ENCODE results near the gene MANEA.

The MANEA gene

DNA sequence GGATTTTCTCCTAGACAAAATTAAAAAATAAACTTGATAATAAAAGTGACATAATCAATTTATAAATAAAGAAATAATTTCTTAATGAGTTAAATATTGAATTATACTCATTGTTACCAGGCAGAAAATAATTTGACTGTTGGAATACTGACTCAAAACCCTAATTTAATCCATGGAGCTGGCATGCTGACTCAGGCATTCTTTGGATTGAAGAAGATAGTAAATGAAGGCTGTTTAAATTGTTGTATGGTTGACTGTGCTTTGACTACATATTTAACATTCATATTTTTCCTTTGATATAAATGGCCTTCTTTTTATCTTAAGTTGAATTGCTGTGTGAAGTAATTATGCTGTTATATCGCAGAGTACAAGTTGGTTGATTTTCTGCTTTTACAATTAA is 11.7 kb downstream of the MANEA start:
- DNase-seq = no peak

DNA sequence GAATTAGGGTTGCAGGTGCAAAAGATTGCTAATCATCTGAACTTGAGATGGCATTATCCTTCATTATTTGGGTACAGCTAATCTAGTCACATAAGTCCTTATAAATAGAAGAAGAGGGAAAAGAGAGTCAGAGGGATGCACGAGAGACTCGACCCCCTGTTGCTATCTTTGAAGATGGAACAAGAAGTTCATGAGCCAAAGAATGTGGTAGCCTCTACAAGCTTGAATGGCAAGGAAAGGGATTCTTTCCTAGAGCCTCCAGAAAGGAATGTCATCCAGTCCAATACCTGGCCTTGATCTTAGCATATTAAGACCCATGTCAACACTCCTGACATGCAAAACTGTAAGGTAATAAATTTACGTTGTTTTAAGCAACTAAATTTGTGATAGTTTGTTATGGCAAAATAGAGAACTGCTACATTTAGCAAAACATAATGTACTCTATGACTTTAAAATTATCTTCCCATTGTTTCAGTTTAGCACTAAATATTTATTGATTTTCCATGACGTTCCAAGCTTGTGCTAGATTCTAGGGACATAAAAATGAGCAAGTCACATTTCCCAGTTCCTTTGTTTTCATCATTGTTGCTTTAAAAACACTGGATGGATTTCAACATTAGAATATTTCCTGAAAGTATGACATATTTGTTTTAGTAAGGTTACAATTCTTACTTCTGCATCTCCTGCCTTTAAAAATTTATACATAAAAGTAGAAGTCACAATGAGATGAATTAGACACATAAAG is 12.7 kb downstream of the MANEA start:
- DNase-seq = no peak

DNA sequence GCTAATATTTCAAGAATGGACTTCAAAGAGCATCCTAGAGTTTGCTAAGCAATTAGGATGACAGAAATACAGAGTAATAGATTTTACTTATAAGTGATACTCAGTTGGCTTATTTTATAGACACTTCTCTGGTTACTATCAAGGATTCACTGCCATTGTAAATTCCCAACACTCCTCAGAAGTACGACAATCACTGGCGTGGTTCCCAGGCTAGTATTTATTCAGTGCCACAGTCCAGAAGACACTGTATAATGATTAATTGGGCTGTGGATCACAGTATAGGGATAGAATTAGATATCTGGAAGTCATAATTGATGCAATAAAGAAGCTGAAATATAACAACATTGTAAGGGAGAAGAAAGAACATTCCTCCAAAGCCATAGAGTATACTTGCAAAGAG is 15.7 kb downstream of the MANEA start:
- DNase-seq = no peak

DNA sequence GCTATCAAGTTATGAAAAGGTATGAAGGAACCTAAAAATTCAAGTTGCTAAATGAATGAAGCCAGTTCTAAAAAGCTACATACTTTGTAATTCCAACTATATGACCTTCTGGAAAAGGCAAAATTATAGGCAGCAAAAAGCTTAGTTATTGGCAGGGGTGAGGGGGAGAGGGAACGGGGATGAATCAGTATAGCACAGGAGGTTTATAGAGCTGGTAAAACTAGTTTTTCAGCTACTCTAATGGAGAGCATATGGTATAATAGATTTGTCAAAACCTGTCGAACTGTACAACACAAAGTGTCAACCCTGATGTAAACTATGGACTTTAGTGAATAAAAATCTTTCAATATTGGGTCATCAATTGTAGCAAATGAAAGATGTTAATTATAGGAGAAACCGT is 18.7 kb downstream of the MANEA start:
- DNase-seq = no peak

DNA sequence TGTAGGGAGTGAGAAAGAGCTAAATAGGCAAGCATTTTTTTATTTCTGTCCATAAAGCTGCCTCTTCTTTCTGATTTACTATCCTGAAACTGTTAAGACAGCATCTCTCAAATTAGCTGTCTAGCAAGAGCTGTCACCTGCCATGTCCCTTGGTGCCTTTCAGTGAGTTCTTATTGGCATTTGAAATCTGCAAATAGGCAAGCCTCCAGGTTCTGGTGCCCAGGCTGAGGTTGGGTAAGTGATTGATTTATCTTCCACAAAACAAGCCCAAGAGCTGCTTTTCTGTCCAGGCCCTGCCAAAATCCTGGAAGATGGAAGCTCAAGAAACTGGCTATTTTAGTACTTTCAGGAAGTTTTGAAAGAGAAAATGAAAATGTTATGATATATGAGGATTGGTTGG is 22.4 kb downstream of the MANEA start:
- DNase-seq = no peak

DNA sequence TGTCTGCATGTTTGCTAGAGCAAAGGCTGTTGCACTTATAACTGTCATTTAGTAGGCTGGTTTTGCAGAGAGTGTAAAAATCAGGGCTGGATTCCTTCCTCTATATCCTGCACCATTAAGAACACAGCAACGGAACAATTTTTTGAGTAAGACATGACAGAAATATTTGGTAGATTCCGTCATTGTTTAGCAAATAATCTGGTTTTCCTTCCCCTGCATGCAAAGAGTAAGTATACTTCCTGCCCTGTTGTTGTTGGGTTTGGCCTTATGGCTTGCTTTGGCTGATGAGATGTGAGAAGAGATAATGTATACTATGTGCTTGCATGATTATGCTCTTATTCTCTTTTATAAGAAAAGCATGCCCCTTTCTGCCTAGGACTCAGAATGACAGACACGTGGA is 23.8 kb downstream of the MANEA start:
- DNase-seq = no peak

DNA sequence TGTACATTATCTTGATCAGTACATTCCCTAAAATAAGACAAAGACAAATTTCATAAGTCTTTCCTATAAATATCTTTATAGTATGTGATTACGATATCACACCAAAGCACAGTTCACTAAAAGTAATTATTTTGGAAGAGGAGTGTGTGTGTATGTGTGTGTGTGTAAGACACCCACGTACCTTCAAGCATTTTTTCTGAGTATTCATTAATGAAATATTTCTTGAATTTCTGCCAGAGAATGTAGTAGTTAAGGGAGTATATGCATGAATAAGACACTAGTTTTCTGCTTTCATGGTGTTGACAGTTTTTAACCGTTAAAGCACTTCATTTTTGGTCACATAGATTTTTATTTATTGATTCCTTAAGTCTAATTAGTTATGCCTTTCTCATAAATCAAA is 36.8 kb downstream of the MANEA start:
- DNase-seq = no peak

DNA sequence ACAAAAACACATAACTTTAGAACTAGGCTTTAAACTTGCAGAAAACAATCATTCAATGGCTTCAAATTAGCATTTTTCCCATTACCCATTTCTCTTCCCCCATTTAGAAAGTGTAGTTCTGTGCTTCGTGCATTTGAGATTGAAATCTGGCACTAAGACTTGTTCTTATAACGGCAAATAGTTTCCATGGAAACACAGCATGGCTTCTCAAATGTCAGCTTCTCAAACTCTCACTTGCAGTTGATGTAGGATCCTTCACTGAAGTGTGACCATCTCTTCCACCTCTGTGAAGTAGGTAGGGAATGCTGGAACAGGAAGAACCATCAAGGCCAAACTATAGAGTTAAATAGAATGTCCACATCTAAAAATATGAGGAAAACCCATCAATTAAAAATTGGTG is 52.2 kb downstream of the MANEA start:
- no peak for DNase-seq

DNA sequence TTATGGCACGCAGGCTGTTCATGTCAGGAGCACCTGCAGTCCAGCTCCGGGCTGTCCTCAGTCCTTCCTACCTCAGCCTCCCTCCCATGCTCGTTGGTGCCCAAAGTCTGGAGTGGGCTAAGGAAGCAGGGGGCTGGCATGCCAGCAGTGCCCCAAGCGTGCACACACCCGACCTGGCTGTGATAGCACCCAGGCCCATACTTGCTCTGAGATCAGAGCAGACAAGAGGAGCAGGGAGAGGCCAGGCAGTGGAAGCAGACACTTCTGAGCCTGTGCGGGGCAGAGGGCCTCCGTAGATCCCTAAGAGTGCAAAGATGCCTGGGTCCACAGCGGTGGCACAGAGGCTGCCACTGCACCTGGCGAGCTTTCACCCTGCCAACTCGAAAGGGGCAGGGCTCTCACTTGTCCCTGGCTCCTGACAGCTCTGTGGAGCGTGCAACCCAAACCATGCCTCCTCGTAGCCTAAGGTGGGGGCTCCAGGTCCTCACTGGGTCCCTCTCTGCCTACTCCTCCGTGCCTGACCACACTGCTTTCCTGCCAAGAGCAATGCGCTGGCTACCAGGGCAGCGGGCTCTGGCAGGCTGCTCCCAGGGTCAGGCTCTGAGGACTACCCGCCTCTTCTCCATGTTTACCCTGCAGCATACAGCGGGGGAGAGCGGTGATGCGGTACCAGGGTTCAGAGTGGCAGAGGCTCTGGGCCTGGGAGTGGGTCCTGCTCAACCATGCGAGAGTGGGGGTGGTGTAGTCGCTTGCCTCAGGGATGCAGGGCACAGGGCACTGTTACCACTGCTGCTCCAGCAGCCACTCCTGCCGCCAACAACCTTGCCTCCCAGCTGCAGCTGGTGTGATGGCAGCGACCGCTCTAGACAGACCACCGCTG is 59.5 kb downstream of the MANEA start:
- no peak for DNase-seq

DNA sequence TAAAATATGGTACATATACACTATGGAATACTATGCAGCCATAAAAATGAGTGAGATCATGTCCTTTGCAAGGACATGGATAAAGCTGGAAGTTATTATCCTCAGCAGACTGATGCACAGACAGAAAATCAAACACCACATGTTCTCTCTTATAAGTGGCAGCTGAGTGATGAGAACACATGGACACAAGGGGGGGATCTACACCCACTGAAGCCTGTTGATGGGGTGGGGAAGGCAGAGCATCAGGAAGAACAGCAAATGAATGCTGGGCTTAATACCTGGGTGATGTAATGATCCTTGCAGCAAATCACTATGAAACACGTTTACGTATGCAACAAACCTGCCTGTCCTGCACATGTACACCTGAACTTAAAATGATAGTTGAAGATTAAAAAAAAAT is 71.3 kb downstream of the MANEA start:
- no peak for DNase-seq

DNA sequence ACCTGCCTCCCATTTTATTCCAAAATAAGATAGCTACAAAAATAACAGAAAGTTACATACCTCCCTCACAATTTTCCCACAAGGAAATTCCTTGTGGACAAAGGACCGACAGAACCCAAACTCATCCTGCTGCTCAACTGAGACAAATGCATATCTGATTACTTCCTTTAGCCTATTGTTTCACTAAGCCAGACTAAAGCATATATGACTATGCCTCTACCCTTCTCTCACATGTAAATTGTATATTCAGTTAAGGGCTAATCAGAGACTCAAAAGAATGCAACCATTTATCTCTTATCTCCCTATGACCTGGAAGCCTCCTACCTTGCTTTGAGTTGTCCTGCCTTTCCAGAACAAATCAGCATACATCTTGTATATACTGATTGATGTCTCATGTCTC is 72.1 kb downstream of the MANEA start:
- DNase-seq = no peak

DNA sequence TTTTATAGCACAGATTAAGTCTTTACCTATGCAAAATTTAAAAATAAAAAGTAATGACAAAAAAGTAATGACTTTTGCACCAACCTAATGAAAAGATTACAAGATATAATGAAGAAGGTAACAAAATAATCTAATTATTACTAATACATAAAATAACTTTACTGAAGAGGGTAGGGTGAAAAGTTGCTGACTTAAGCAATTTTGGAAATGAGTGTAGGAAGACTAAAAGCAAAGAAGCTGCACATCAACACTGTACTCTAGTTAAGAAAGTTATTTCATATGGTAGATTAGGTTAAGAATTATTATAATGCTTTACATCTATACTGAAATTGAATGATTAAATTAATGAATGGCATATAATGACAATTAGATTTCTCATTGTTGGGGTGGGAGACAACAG is 76.8 kb downstream of the MANEA start:
- DNase-seq = no peak

DNA sequence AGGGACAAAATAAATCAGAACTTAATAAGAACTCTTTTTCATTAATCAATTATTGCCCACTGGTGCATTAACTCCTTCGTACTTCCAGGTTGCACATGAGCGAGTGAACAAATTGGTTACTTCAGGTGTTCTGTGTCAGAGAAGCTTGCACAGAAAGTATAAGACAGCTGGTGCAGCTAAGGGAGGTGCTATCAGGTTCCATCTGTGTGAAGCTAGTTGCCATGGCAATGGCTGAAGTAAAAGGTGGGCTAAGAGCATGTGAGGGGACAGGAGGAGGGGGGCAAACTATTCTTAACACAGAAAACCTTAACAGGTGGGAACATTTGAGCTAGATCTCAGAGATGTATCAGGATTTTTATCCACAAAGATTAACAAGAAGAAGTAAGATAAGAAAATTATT is 81.6 kb downstream of the MANEA start:
- no peak for DNase-seq

All from stimulated activated CD4-positive, alpha-beta T cell treated with anti-CD3 and anti-CD28 coated beads, Interleukin-12 subunit alpha, Interleukin-12 subunit beta, amount 100 ng/mL, for 4 hours (primary cell).